HFF-Myc (cell line): ENCODE data around the gene SLC25A27.

Experiments
- DNase-seq: peaks from one replicate; pipeline ENCODE4 v3.0.0-alpha.2; 2011; ENCODE audit warnings: low read depth; ENCODE audit errors: extremely low read depth
- H3K4me3 ChIP-seq: replicated peaks from 2 replicates; pipeline ENCODE4 v1.5.1; 2011; ENCODE audit warnings: low read depth, mild to moderate bottlenecking, control low read depth, low read length
- TF ChIP-seq, protein P1 (sequence below): IDR thresholded peaks from 2 replicates; pipeline ENCODE4 v1.5.1; 2012; ENCODE audit warnings: mild to moderate bottlenecking, low read depth, low read length, control low read depth; ENCODE audit errors: missing control alignments

SLC25A27 gene

DNA sequence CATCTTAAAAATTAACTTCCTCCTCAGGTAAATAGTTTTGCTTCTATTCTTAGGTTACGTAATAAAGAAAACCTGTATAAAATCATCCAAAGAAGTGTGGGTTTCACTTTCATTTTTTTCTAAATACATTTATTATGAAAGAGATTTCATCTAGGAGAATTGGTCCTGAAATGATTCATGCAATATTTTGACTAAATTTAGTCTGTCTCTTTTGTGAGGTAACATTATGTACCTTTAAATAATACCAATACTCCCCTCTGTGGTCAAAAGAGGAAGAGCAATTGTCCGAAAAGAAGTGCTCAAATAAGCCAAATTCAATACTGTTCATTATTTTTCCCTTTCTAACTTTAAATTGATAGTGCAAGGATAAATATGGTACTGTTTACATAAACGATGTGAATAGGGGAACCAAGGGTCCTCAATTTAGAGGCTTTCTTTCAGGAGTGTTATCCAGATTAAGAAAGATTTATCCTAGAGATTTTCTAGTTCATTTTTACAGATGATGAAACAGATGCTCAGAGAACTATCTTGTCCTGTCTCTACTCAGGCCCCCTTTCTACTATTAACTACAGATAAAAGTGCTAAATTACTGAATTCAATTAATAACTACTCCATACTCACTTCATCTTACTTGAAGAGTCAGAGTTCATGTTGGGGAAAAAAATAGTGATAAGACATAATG is 26.4 kb upstream of the SLC25A27 start:
- H3K4me3 ChIP-seq = no peak overlapping the region
- DNase-seq = no peak
- TF ChIP-seq, protein P1, sequence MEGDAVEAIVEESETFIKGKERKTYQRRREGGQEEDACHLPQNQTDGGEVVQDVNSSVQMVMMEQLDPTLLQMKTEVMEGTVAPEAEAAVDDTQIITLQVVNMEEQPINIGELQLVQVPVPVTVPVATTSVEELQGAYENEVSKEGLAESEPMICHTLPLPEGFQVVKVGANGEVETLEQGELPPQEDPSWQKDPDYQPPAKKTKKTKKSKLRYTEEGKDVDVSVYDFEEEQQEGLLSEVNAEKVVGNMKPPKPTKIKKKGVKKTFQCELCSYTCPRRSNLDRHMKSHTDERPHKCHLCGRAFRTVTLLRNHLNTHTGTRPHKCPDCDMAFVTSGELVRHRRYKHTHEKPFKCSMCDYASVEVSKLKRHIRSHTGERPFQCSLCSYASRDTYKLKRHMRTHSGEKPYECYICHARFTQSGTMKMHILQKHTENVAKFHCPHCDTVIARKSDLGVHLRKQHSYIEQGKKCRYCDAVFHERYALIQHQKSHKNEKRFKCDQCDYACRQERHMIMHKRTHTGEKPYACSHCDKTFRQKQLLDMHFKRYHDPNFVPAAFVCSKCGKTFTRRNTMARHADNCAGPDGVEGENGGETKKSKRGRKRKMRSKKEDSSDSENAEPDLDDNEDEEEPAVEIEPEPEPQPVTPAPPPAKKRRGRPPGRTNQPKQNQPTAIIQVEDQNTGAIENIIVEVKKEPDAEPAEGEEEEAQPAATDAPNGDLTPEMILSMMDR = peak; percentile 32

DNA sequence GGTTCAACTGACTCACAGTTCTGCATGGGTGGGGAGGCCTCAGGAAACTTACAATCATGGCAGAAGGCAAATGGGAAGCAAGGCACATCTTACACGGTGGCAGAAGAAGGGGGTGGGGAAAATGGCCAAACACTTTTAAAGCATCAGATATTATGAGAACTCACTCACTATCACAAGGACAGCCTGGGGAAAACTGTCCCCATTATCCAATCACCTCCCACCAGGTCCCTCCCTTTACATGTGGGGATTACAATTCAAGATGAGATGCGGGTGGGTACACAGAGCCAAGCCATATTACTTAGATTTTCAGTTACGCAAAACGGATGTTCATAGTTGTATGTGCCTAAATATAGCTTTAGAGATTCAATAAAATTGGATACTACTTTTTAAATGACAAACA is 25.8 kb upstream of the SLC25A27 start:
- no peak overlapping the region for H3K4me3 ChIP-seq
- DNase-seq = no peak
- TF ChIP-seq, protein P1 = no peak

DNA sequence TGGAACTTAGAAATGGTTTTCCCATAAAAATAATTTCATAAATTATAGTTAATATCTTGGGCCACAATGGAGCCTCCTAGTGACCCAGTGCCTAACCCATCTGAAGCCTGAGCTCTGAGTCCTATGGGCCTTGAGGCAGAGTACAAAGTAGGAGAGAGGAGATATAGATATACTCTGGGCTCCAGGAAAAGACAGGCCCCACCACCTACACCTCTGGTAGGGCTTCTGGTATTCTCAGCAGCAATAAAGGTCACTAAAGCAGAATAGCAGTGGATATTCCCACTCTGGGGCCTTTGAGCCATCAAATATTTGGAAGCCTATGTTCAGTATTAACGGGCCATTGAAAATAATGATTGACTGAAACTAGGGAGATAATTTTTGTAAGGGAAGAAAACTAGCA is 24.3 kb upstream of the SLC25A27 start:
- TF ChIP-seq, protein P1 = no peak
- no peak overlapping the region for H3K4me3 ChIP-seq
- DNase-seq = no peak

DNA sequence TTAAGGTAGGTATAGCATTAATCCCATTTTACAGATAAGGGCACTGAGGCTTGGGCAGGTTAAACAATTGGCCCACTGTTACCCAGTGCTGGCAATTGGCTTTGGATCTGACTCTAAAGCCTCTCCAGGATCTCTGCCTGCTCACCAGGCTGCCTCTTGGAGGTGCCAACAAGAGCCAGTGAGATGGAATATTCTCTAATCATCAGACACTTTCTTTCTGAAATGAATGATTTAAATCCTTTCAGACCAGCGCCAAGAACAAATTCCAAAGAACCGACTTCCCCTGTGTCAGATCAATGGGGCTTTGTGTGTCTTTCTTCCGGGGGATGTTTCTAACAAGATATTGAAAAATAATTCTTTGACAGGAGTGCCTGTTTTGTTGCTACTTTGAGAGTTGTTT is 23.8 kb upstream of the SLC25A27 start:
- no peak for DNase-seq
- no peak overlapping the region for H3K4me3 ChIP-seq
- TF ChIP-seq, protein P1 = no peak

DNA sequence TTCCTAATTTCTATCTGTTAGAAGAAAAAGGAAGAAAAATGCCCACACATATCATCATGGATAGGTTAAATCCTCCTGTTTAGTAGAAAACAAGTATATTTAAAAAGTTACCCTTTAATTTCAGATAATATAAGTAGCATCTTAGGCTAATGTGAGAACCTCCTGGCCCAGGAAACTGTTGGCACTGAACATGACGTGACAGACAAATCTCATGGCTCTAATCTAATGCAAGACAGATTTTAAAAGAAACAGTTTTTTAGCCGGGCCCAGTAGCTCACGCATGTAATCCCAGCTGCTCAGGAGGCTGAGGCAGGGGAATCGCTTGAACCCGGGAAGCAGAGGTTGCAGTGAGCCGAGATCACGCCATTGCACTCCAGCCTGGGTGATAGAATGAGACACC is 23.1 kb upstream of the SLC25A27 start:
- TF ChIP-seq, protein P1 = no peak
- H3K4me3 ChIP-seq = no peak overlapping the region
- no peak for DNase-seq

DNA sequence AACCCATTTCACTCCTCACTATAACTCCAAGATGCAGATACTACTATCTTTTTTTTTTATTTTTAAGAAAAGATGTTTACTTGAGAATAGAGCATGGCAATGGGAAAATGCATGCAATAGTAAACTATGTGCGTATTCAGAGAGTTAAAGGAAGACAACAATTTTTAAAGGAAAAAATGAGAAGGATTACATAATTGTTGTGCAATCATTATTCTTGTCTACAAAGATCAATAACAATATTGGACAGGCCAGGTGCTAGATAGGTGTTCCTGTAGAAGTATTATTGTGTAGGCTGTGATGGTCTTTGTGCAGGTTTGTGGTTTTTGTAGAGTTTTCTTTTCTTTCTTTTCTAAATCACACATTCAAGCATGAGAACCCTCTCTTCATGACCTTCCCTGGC is 20.7 kb upstream of the SLC25A27 start:
- TF ChIP-seq, protein P1 = no peak

DNA sequence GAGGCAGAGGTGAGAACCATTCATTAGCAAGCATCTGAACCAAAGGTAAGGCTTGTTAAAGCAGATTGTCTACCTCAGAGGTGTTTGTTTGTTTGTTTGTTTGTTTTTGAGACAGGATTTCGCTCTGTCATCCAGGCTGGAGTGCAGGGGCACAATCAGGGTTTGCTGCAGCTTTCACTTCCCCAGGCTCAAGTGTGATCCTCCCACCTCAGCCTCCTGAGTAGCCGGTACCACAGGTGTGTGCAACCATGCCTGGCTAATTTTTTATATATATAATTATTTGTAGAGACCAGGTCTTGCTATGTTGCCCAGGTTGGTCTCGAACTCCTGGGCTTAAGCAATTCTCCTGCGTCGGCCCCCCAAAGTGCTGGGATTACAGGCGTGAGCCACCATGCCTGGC is 17.3 kb upstream of the SLC25A27 start:
- DNase-seq = no peak
- TF ChIP-seq, protein P1 = no peak
- no peak overlapping the region for H3K4me3 ChIP-seq

More for the DNA sequence above, 20.7 kb upstream of the SLC25A27 start:
- H3K4me3 ChIP-seq = no peak overlapping the region
- DNase-seq = no peak
